ENCODE data around the gene PHPT1. TPM values are rescaled to one million over a fixed set of nuclear protein-coding genes. Genes with fewer than 3 reads are reported as not detected.

Gene PHPT1
- total and polyA plus RNA-seq, 4 donors, result 23.2 to 83.1 (median 42.3) TPM

DNA sequence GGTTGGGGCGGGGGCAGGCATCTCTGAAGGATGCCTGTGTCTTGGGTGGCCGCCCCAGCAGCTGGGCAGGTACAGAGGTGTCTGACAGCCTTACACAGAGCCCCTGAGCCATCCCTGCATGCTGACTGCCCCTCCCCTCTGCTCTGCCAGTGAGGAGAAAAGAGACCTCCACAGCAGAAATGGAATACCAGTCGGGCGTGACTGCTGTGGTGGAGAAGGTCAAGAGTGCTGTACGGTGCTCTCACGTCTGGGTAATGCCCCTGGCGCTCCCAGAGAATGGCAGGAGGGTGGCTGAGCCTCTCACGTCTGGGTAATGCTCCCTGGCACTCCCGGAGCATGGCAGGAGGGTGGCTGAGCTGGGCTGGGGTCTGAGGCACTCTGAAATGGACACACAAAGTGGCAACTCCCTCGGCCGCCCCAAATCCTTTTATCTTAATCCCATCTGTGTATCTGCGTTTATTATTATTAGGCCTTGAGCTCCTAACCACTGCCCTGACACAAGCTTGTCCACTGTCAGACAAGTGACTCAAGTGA is 43.9 kb upstream of the PHPT1 start:
- H3K36me3 ChIP-seq (ENCODE audit: control insufficient read depth in 4 of 4, insufficient read depth in 3 of 4, low read depth in 1 of 4, low read length in 3 of 4), result no peaks in the 10 kb centered on the region
- TF ChIP-seq HNF4G (IDR thresholded peaks at IDR 0.05) (no peak), REST (IDR thresholded peaks at IDR 0.05) (no peak)
- WGBS, result 95% methylated on average over 12 of the region's 12 CpGs
- no peak overlapping the region for H3K27ac ChIP-seq (ENCODE audit: low read depth in 1 of 2, low read length in 2 of 2)
- peaks cover 7 to 37% (median 33%) of the 10 kb centered on the region in 4 donors for H3K4me1 ChIP-seq (ENCODE audit: control insufficient read depth in 4 of 4, insufficient read depth in 4 of 4, low read length in 3 of 4)
- no peaks in the 10 kb centered on the region for H3K9me3 ChIP-seq (ENCODE audit: control insufficient read depth in 4 of 4, low read length in 3 of 4)
- H3K9ac ChIP-seq (ENCODE audit: low read depth in 1 of 2, low read length in 2 of 2), result no peak overlapping the region
- no peaks in the 10 kb centered on the region for H3K27me3 ChIP-seq (ENCODE audit: control insufficient read depth in 4 of 4, insufficient read depth in 4 of 4, low read length in 3 of 4)
- DNase-seq (ENCODE audit: low spot score), result no peak
- H3K4me3 ChIP-seq (ENCODE audit: low read depth in 1 of 3, low read length in 3 of 3), result no peak overlapping the region

DNA sequence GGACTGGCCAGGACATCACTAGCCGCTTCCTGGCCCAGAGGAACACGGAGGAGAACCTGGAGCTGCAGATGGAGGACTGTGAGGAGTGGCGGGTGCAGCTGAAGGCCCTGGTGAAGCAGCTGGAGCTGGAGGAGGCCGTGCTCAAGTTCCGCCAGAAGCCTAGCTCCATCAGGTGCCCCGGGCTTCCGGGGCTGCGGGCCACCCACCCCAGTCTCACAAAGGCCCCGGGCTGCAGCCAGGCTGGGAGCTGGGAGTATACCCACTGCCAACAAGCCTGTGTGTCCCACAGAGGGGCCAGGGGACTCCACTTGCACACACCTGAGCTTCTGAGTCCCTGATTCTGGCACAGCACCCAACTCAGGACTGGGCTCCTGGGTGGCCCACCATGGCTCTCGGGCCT is 43.1 kb upstream of the PHPT1 start:
- TF ChIP-seq MAX (IDR thresholded peaks at IDR 0.05) (no peak), JUND (IDR thresholded peaks at IDR 0.05) (no peak), REST (IDR thresholded peaks at IDR 0.05) (no peak), FOXA2 (IDR thresholded peaks at IDR 0.05) (no peak), YY1 (IDR thresholded peaks at IDR 0.05) (no peak), ZBTB33 (IDR thresholded peaks at IDR 0.05) (no peak)
- Histone ChIP-seq H3K27ac (ENCODE audit: low read depth in 1 of 2, low read length in 2 of 2) (no peak overlapping the region), H3K4me1 (ENCODE audit: control insufficient read depth in 4 of 4, insufficient read depth in 4 of 4, low read length in 3 of 4) (peaks cover 3 to 29% (median 25%) of the 10 kb centered on the region in 4 donors), H3K9ac (ENCODE audit: low read depth in 1 of 2, low read length in 2 of 2) (no peak overlapping the region), H3K9me3 (ENCODE audit: control insufficient read depth in 4 of 4, low read length in 3 of 4) (no peaks in the 10 kb centered on the region), H3K36me3 (ENCODE audit: control insufficient read depth in 4 of 4, insufficient read depth in 3 of 4, low read depth in 1 of 4, low read length in 3 of 4) (peaks cover 0 to 2% (median 0%) of the 10 kb centered on the region in 4 donors), H3K4me3 (ENCODE audit: low read depth in 1 of 3, low read length in 3 of 3) (no peak overlapping the region), H3K27me3 (ENCODE audit: control insufficient read depth in 4 of 4, insufficient read depth in 4 of 4, low read length in 3 of 4) (no peaks in the 10 kb centered on the region)
- 92% methylated on average over 10 of the region's 10 CpGs for WGBS
- peak; percentile 31 for DNase-seq (ENCODE audit: low spot score)
